Measurements from ENCODE around the gene ARHGAP44.
A peak's percentile ranks its signal among the peaks of the same experiment; 100 is the strongest.
"Not testable (repeated sequence)": the region's sequence is repeated elsewhere in the genome, so short reads cannot be mapped to it uniquely, and the experiment has no call there.

The ARHGAP44 gene

DNA sequence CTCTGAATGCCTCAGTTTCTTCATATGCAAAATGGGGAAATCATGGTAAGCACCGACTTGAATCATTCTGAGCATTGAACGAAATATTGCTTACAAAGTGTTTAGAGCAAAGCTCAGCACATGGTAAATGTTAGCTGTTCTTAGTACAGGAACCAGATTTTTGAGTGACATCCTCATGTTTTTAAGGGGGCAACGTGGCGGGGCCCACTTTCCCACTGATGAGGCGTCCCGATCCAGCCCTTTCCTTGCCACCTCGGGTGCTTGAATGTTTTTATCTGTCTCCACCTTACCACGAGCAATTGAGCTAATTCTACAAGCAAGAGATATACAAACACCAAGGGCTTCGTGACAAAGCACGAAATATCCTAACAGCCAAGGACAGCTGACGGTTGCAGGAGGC, 178.7 kb downstream of the ARHGAP44 start:
- no peak for DNase-seq

GRCh38 chr17:12973496-12974004, 184.3 kb downstream of the ARHGAP44 start:
- DNase-seq, result no peak

GRCh38 chr17:12974005-12974531, 184.8 kb downstream of the ARHGAP44 start:
- no peak for DNase-seq

GRCh38 chr17:12977008-12977751, 187.9 kb downstream of the ARHGAP44 start:
- DNase-seq, result no peak

DNA sequence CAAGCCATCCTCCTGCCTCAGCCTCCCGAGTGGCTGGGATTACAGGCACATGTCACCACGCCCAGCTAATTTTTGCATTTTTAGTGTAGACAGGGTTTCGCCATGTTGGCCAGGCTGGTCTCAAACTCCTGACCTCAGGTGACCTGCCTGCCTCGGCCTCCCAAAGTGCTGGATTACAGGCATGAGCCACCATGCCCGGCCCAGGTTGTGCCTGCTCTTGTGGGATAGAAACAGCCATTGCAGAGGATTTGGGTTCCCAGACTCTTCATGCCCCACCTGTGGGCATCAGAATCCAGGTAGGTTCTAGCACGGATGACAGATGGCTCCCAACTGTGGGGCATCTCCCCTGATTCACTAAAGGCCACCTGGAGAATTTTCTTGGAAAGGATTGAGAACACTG, 189.5 kb downstream of the ARHGAP44 start:
- not testable (repeated sequence) for DNase-seq

GRCh38 chr17:12979246-12979645, 189.9 kb downstream of the ARHGAP44 start:
- DNase-seq, result no peak

GRCh38 chr17:12979826-12980500, 190.7 kb downstream of the ARHGAP44 start:
- no peak for DNase-seq

- DNase-seq, result peak; percentile 26 to 43
Observed at GRCh38 chr17:12982224-12982623, 192.9 kb downstream of the ARHGAP44 start.

GRCh38 chr17:12983991-12984884, 194.9 kb downstream of the ARHGAP44 start:
- no peak for DNase-seq

DNA sequence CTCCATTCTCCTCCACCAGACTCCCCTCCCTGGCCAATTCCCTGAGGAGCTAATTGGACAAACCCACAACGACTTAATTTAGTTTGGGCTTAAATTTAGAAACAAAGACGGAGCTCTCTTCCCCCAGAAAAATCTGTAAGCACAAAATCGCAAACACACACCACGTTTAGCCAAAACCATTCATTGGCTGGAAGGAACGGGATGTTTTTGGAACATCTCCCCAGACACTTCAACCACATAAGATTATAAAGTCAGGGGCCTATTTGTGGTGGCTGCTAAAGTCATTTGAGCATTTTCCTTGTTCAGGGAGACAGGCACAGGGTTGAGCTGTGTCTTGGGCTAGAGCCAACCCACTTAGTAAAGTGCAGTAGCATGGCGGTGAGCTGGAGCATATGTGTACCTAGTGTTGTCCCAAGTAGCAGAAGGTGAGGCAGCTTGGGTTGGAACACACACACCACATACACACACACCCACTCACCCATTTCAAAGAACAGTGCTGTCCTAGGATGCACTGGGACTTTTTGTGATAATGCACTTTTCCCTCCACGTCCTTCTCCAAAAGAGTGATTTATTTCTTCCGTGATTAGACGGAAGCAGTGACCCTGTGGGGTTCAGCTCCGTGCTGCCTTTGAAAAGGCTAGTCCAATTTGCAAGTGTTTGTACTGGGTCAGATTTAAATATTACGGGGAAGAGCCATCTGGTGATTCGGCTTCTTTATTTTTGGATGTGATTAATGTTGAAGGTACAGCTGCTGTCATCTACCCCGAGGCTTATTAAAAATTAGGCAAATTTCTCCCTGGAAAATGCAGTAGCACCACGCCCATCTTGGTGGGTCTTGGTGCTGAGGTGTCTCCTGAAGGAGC, 196.4 kb downstream of the ARHGAP44 start:
- DNase-seq, result no peak

DNA sequence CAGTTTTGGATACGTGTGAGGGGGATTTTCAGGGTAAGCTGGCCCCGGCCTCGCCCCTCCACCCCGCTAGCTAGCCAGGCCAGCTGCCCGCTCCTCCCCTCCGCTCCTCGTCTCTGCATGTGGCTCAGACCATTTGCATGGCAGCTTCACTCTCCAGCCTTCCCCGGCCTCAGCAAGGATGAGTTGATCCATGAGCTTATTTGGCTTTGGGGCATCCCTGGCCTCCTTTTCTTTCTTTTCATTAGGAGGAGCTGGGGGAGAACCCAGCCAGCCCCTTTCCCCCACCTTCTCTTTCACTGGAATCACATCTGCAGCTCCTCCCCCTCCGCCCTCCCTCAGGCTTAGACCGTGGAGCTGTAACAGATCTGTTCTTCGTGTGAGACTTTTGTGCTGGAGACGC, 197.8 kb downstream of the ARHGAP44 start:
- no peak for DNase-seq

- no peak for DNase-seq
Observed at GRCh38 chr17:12990041-12990808, 200.9 kb downstream of the ARHGAP44 start.

- no peak for DNase-seq
Observed at GRCh38 chr17:12990926-12991325, 201.6 kb downstream of the ARHGAP44 start.

- DNase-seq, result no peak
Observed at GRCh38 chr17:12992676-12993075, 203.4 kb downstream of the ARHGAP44 start.

GRCh38 chr17:12993631-12994030, 204.3 kb downstream of the ARHGAP44 start:
- no peak for DNase-seq

DNA sequence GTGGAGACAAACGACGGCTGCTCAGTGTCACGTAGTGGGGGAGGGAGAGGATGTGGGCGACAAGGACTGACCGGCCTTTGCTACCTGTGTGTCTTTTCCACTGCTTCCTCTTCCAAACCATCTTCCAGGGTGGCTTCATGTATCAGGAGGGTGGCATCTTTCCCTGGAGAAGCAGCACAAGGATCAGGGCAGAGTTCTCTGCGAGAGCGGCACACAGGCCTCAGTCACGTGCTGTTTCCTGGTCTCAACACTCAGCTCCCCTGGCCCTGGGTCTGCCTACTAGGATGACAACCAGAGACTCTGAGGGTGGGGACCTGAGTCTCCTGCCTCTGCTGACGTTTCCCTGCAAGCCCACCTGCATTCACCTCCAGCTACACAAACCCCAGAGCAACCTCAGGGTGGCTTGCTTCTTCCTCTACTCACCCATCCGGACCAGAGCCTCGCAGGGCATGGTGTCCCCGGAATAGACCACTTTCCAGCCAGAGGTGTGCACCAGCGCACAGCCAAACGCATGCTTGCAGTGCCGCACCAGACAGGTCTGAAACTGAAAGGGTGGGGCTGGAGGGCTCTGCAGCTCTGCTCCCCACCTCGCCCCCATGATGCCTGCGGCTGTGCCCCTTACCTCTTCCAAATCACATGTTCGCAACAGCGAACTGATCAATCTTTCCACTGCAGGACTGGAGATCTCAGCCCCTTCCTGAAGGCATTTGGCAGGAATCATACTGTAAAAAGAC, 205.2 kb downstream of the ARHGAP44 start:
- DNase-seq, result no peak

- DNase-seq, result no peak
Observed at GRCh38 chr17:12995106-12995895, 206.0 kb downstream of the ARHGAP44 start.

DNA sequence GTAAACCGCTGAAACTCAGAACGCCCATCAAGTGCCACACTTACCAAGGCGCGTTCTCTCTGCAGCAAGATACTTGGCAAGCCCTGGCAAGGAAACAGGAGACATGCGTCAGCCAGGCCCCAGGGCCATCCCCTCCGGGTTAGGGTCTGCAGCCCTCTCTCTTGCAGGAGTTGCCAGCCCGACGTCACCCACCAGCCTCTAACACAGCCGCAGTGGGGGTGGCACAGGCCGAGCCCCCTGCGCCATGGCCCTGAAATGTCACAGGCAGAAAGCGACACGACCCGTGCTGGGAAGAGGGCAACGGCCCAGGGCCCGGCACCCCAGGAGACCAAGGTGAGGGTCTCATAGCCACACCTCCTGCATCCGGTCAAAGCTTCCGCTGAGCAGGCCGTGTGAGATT, 206.6 kb downstream of the ARHGAP44 start:
- no peak for DNase-seq

DNA sequence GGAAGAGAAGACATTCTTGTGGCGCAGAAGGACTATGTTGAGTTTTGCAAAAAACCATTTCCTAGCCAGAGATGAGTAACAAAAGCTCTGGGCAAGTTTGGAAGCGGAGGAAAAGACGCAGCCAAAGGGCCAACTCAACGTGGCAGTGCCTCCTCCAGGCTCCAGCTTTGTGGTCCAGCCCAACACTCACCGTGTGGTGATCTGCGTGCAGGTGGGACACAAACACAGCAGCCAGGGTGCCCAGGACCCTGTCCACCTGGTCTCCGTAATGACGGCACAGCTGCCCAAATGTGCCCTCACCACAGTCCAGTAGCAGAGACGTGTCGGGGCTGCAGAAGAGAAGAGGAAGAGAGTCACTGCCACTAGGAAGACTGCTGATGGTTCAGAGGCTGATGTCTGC, 207.1 kb downstream of the ARHGAP44 start:
- DNase-seq, result no peak

DNA sequence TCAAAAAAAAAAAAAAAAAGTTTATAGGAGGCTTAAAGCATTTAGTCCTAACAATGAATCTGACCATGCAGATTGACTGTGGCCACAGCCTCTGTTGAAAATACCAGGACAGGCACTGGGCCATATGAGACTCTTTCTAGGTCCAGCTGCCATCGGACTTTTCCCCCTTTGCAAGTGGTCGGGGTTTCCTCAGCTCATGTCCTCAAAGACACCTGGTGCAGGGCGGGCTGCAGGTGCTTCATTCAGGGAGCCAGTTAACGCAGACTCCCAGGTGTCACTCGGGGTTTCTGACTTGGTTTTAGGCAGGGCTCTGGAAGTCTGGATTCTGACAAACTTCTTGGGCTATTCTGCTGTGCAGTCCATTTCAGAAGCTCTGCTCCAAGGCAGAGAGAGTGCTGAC, 207.6 kb downstream of the ARHGAP44 start:
- DNase-seq, result no peak

Data from CD4-positive, alpha-beta T cell treated with Interleukin-4 for 1 hour (primary cell).